ENCODE measurements around the gene DLG2.

- TF ChIP-seq ATF2 (CRISPR knock-in tag; IDR thresholded peaks at IDR 0.05): no peak
- no peak for TF ChIP-seq E2F1 (CRISPR knock-in tag; IDR thresholded peaks at IDR 0.05)
- TF ChIP-seq FOXM1 (IDR thresholded peaks at IDR 0.05; ENCODE audit: low read depth): no peak
- no peak for TF ChIP-seq FOXM1 (CRISPR knock-in tag; IDR thresholded peaks at IDR 0.05; ENCODE audit: low read depth)
- TF ChIP-seq CTCF (IDR thresholded peaks at IDR 0.05 in 2 of 3, conservative IDR thresholded peaks at IDR 0.05 in 1 of 3; ENCODE audit: insufficient read depth in 2 of 3, low read depth in 1 of 3, low read length in 3 of 3): no peak
- no peak for TF ChIP-seq POLR2AphosphoS5 (IDR thresholded peaks at IDR 0.05; ENCODE audit: control insufficient read depth, insufficient read depth, low read depth, low read length)
- TF ChIP-seq ATF3 (IDR thresholded peaks at IDR 0.05): no peak
- no peak for TF ChIP-seq ATF3 (CRISPR knock-in tag; conservative IDR thresholded peaks at IDR 0.05)
- no peak for TF ChIP-seq CAMTA2 (CRISPR knock-in tag; conservative IDR thresholded peaks at IDR 0.05)
Observed at GRCh38 chr11:85531191-85531897, 95.8 kb downstream of the DLG2 start.

Measured in K562 (cell line).